ENCODE results near the gene DLG2.

The DLG2 gene

GRCh38 chr11:84024266-84024665 is 1602.9 kb downstream of the DLG2 start:
- FAIRE-seq: no peak

- FAIRE-seq: no peak
Observed at GRCh38 chr11:84022695-84023094, 1604.4 kb downstream of the DLG2 start.

- FAIRE-seq: no peak
Observed at GRCh38 chr11:84022201-84022600, 1604.9 kb downstream of the DLG2 start.

- no peak for FAIRE-seq
Observed at GRCh38 chr11:84021291-84021690, 1605.9 kb downstream of the DLG2 start.

DNA sequence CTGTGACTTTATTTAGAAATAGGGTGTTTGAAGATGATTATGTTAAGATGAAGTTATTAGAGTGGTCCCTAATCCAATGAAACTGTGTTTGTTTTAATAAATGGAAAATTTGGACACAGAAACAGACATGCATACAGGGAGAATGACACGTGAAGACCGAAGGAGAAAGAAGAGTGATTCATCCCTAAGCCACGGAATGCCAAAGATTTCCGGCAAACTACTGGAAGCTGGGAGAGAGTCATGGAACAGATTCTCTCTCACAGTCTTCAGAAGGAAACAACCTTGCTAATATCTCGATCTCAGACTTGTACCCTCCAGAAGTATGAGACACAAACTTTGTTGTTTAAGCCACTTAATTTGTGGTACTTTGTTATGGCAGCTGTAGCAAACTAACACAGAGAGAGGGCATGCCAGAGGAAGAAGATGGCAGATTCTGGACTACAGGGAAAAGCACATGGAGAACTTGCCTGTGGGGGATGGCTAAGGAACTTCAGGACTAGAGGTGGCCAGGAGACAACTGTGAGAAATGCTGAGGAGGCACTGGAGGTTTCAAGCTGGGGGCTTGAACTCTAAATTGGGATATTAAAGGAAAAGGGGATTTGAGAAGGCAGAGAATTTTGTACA is 1607.5 kb downstream of the DLG2 start:
- no peak for FAIRE-seq

DNA sequence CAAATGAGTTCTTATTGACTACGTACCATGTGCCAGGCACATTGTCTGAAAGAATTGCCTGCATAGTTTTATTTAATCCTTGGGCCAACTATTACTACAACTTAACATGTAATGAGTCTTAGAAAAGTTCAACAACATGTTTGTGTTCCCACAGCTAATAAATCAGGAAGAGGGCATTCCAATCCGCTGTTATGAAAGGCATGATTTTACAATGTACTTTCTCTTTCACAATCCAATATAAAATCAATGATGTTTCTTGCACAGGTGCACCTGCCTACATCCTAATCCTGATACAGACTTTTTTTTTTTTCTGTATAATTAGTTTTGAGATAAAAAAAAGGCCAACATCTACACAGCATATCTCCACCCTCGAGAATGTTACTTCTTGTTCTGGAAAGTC is 1612.6 kb downstream of the DLG2 start:
- no peak for FAIRE-seq

DNA sequence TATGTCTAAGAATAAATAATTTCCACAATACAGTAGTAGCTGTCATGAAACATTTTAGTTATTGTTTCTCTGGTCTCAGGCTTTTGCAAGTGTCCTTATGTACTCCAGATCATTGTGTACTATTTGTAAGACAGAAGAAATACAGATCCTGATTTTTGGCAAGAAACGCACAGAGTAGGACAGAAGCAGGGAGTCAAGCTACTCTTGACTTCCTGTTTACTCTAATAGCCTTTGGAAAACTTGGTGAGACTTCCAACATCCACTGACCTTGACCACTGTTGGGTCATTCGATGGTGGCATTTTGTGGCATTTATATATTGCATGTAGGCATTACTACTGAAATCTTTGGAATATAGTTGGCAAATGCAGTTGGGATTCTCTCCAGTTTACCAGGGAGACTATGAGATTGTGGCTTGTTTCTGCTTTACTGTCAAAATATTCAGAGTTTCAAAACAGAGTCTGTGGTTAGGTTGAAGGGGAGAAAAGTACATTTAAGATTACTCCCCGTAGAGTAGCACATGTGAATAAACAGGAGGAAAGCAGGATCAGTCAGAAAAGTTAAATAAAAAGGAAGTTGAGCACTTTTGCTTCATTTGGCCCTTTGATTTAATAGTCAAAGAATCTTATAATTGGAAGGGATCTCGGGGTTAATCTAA is 1614.8 kb downstream of the DLG2 start:
- no peak for FAIRE-seq

DNA sequence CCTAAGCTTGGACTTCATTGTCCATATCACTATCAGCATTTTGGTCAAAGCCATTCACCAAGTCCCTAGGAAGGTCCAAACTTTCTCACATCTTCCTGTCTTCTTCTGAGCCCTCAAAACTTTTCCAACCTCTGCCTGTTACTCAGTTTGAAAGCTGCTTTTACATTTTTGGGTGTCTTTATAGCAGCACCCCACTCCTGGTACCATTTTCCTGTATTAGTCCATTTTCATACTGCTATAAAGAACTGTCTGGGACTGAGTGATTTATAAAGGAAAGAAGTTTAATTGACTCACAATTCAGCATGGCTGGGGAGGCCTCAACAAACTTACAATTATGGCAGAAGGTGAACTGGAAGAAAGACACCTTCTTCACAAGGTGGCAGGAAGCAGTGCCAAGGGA is 1624.0 kb downstream of the DLG2 start:
- no peak for FAIRE-seq

- no peak for FAIRE-seq
Observed at GRCh38 chr11:83998921-83999320, 1628.2 kb downstream of the DLG2 start.

DNA sequence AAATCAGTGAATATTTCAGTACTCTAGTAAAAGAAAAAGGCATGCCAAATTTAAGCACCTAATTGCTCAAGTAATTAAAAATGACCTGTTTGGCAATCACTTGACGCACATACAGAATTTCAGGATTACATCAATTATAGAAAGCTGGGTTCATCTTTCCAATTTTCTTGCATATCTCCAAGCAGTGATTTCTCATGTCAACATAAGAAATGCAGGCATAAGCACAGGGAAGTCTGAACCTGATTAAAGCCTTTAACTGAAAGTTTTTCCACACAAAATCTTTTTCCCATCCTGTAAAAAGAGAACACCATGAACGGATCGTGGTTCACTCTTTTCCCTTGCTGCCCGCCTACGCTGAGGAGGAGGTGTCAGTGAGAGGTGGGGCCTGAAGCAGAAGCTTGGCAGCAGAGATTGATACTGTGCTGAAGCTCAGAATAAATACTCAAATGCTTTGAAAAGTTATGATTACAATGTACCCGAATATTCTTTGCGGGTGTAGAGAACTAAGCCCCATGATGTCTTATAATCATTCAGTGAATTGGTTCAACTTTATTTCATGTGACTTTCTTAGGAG is 1636.9 kb downstream of the DLG2 start:
- no peak for FAIRE-seq

- no peak for FAIRE-seq
Observed at GRCh38 chr11:83982825-83983224, 1644.3 kb downstream of the DLG2 start.

GRCh38 chr11:83979593-83979992 is 1647.6 kb downstream of the DLG2 start:
- no peak for FAIRE-seq

DNA sequence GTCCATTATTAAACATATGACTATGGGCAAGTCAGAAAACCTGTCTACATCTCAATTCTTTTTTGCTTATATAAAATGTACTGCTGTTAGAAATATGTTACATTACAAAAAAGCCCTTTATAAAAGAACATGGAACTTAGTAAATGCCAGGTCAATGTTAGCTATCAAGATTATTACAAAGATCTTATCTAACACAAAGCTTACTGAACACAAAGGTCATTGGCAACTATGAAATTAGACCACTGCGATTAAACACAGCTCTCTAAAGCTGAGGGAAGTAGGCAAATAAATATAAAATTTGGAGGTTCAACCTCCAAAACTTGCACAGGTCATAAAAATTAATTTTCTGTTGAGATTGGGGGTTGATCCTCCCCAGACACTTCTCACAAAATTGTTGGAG is 1648.2 kb downstream of the DLG2 start:
- FAIRE-seq: no peak

- FAIRE-seq: no peak
Observed at GRCh38 chr11:83976086-83976485, 1651.1 kb downstream of the DLG2 start.

GRCh38 chr11:83972536-83972935 is 1654.6 kb downstream of the DLG2 start:
- FAIRE-seq: no peak

DNA sequence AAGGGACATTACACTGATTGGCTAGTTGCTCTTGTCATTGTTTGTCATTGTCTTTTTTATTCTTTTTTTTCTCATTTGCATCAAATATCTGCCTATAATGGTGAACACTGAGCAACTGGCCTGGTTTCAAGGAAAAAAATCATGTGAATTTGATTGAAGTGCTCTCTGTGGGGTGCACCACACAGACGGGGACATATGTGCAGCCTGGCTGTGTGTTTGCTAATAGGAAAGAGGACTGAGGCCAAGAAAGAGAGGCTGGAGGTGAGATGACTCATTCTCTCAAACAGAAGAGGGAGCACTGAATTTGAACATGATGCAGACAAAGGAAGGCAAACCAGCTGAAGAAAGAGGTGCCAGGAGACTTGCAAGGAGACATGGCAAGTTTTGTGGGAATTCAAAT is 1656.1 kb downstream of the DLG2 start:
- no peak for FAIRE-seq

- no peak for FAIRE-seq
Observed at GRCh38 chr11:83970061-83970671, 1657.0 kb downstream of the DLG2 start.

DNA sequence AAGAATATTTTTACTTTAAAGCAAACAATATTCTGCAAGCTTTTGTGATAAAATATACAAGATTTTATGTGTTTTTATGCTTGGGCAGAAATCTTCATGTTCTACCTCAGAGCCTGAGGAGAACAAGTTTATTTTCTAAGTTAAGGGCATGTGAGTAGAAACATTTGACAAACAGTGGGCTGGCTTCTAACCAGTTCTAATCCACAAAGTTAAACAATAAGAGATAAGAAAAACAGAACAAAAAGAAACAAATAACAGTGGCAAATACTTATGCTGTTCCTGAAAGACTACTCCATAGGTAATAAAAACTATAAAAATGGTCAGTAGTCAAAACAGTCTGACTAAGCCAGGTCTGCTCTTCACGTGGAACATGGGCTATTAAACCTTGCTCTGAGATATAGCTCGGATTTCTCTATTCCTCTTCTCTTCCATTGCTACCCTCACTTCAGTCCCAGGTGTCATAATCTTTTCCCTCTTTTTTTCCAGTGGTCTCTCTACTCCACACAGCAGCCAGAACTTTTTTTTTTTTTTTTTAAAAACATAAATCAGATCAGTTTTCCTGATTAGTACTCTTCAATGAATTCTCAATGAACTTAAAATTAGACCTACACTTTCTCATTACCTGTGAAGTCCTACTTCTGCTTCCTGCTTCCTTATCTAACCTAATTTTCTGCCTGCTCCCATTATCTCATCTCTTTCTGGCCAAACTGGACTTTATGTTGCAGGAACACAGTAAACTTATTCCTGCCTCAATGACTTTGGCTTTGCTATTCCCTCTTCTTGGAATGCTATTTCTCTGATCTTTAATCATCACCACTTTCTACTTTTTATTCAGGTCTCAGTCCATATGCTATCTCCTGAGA is 1669.9 kb downstream of the DLG2 start:
- FAIRE-seq: no peak

DNA sequence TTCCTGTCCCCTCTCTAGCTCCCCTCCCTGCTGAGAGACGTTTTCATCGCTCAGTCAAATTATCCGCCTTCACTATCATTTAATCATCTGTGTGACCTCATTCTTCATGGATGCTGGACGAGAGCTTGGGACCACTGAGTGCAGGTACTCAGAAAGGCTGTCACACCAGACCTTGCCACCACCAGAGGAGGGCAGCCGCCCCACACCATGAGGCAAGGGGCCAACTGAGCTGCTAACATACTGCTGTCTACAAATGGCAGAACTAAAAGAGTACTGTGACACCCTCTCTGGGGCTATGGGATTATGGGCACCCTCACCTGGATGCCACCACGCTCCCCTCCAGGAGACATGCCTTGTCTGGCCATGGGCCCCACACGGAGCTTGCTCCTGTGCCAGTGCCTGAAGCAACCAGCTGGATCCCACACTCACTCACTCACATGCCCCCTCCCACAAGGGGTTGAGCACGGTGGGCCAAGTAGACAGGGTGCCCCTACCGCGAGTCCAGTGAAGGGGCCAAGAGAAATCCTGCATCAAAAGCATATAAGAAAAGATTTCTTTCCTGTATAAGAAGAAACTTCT is 1670.9 kb downstream of the DLG2 start:
- no peak for FAIRE-seq

- FAIRE-seq: no peak
Observed at GRCh38 chr11:83954780-83955179, 1672.4 kb downstream of the DLG2 start.

GRCh38 chr11:83951521-83951920 is 1675.6 kb downstream of the DLG2 start:
- no peak for FAIRE-seq

- FAIRE-seq: no peak
Observed at GRCh38 chr11:83948200-83948599, 1678.9 kb downstream of the DLG2 start.

GRCh38 chr11:83945976-83946375 is 1681.2 kb downstream of the DLG2 start:
- FAIRE-seq: no peak

Data from G401.6 (cell line).